Measurements from ENCODE around the gene TMPRSS11F.

Gene TMPRSS11F

DNA sequence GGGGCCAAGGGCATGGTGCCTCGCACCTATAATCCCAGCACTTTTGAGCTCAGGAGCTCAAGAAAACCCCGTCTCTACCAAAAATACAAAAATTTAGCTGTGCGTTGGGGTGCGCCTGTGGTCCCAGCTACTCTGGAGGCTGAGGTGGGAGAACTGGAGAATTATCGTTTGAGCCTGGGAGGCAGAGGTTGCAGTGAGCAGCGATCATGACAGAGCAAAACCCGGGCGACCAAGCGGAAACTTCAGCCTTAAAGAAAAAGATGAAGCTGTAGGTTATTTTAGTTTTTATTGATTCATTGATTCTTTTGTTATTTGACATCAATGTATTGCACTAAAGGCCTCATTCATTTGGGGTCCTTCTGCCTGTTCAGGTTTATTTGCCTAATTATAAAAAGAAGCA is 5.4 kb downstream of the TMPRSS11F start:
- Mint-ChIP-seq H3K27ac (no peak overlapping the region), H3K4me1 (ENCODE audit: low read depth) (no peaks in the 10 kb centered on the region), H3K27me3 (peaks cover 5% of the 10 kb centered on the region), H3K4me3 (no peak overlapping the region), H3K9me3 (ENCODE audit: low read depth) (no peaks in the 10 kb centered on the region), H3K36me3 (no peaks in the 10 kb centered on the region)

DNA sequence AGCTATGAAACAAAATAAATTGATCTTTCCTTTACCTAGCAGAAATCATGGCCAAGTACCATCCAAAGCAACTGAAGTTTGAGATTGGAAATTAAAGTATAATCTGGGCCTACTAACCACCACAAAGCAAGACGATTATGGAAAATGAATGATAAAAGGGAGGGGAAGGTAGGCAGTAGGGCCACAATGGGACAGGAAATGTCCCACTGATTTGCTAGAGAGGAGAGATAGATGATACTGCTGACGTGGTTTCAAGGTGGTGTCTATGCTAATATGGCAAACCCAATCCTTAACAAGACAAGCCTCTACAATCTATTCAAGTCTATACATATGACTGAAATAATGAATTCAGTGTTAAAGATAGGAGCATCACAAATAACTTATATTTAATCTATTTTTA is 6.1 kb downstream of the TMPRSS11F start:
- H3K27me3 Mint-ChIP-seq: peaks cover 2% of the 10 kb centered on the region
- H3K4me1 Mint-ChIP-seq (ENCODE audit: low read depth): no peaks in the 10 kb centered on the region
- H3K27ac Mint-ChIP-seq: no peak overlapping the region
- H3K4me3 Mint-ChIP-seq: no peak overlapping the region
- H3K36me3 Mint-ChIP-seq: no peaks in the 10 kb centered on the region
- H3K9me3 Mint-ChIP-seq (ENCODE audit: low read depth): no peaks in the 10 kb centered on the region

DNA sequence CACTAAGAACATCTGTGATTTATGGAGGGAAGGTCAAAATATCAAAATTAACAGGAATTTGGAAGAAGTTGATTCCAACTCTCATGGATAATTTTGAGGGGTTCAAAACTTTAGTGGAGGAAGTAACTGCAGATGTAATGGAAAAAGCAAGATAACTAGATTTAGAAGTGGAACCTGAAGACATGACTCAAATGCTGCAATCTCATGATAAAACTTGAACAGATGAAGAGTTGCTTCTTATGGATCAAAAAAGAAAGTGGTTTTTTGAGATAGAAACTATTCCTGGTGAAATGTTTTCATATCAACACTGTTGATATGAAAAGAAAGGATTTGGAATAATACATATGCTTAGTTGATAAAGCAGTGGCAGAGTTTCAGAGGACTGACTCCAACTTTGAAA is 9.7 kb downstream of the TMPRSS11F start:
- no peak overlapping the region for H3K27ac Mint-ChIP-seq
- H3K36me3 Mint-ChIP-seq: no peaks in the 10 kb centered on the region
- H3K4me1 Mint-ChIP-seq (ENCODE audit: low read depth): no peaks in the 10 kb centered on the region
- H3K27me3 Mint-ChIP-seq: no peaks in the 10 kb centered on the region
- no peak overlapping the region for H3K4me3 Mint-ChIP-seq
- peaks cover 6% of the 10 kb centered on the region for H3K9me3 Mint-ChIP-seq (ENCODE audit: low read depth)

DNA sequence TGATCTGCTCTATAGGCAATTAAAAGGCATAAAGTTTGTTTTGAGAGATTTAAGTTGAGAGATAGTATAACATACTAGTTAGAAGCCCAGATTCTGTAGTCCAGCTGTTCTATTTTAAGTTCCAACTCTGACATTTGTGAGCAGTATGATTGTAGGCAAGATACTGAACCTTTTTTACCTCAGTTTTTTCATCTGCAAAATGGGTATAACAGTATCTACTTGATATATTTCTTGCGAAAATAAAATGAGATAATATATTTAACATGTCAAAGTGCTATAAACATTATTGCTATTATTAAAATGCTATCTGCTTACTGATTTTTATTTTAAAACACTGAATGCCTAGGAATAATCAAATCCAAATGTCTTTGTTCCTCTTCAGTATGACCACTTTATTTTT is 19.2 kb downstream of the TMPRSS11F start:
- Mint-ChIP-seq H3K27me3 (peaks cover 6% of the 10 kb centered on the region), H3K4me3 (no peak overlapping the region), H3K4me1 (ENCODE audit: low read depth) (no peaks in the 10 kb centered on the region), H3K9me3 (ENCODE audit: low read depth) (peaks cover 1% of the 10 kb centered on the region), H3K27ac (no peak overlapping the region), H3K36me3 (no peaks in the 10 kb centered on the region)

DNA sequence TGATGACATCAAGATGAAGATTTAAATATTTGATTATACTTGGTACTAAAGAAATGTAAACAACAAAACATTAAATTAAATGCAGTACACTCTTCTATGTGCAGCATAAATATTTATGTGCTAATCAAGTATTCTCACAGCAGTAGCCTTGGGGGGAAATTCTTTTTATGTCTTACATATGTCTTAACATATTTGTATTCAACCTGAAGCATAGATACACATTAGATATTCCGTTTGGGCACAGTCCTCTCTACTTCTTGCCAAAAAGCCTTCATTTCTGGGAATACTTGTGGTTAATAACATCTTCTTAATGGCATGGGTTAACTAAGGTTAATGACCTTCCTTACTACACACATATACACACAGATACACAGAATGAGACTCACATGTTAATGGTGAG is 19.8 kb downstream of the TMPRSS11F start:
- Mint-ChIP-seq H3K36me3 (no peaks in the 10 kb centered on the region), H3K27ac (no peak overlapping the region), H3K4me3 (no peak overlapping the region), H3K4me1 (ENCODE audit: low read depth) (no peaks in the 10 kb centered on the region), H3K27me3 (peaks cover 6% of the 10 kb centered on the region), H3K9me3 (ENCODE audit: low read depth) (no peaks in the 10 kb centered on the region)

DNA sequence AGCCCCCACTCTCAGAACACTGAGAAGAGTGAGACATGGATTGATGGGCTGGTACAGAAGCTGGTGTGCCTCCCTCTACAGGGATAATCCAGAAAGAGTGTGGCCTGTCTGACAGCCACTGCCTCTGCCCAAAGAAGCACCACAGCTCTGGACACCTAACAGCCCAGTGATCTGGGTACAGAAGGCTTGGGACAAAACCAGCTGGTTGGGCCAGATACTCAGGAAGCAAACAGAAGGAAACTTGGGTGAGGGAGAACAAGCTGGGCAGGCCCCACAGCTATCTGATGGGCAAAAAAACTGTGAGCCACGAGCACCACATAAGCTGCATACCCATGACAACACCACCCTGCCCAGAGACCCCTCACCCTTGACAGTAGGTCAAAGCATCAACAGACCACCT is 46.9 kb downstream of the TMPRSS11F start:
- no peaks in the 10 kb centered on the region for H3K36me3 Mint-ChIP-seq
- H3K9me3 Mint-ChIP-seq (ENCODE audit: low read depth): peaks cover 12% of the 10 kb centered on the region
- no peak overlapping the region for H3K27ac Mint-ChIP-seq
- H3K4me3 Mint-ChIP-seq: no peak overlapping the region
- H3K4me1 Mint-ChIP-seq (ENCODE audit: low read depth): no peaks in the 10 kb centered on the region
- H3K27me3 Mint-ChIP-seq: peaks cover 4% of the 10 kb centered on the region

DNA sequence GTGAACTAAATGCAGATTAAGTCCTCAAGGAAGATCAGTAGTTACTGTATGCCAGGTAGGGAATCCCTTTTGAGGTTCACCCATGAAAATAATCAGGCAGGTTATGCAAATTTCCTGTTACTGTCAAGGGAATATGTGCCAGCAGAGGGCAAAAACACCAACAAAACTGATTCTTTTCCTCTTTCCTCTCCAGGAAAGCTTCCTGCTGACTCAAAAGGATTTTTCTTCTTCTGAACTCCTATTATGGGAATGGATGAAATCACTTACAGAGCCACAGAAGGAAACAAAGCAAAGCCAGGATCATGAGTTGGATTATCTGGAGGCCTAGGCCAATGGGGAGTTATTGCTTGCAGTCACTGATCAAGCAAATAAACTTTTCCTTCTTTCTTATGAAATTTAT is 49.7 kb downstream of the TMPRSS11F start:
- no peak overlapping the region for H3K27ac Mint-ChIP-seq
- no peaks in the 10 kb centered on the region for H3K9me3 Mint-ChIP-seq (ENCODE audit: low read depth)
- no peaks in the 10 kb centered on the region for H3K4me1 Mint-ChIP-seq (ENCODE audit: low read depth)
- no peaks in the 10 kb centered on the region for H3K36me3 Mint-ChIP-seq
- H3K27me3 Mint-ChIP-seq: peaks cover 4% of the 10 kb centered on the region
- H3K4me3 Mint-ChIP-seq: no peak overlapping the region

DNA sequence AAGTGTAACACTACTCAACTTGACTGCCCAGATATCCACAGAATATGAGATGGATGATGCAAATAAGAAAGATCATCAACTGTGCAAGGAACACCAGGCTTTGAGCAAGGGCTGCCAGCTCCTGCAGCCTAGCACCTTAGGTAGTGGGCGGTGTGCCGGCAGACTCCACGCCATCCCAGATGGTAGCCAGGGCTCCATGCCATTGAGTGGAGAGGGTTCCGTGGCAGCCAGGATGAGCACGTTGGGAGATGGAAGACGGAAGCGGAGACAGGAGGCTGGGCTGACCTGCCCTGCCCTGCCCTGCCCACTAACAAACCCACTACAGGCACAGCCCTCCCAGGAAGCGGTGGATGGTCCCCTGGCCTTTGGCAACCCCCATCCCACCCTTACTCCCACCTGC is 51.9 kb downstream of the TMPRSS11F start:
- Mint-ChIP-seq H3K9me3 (ENCODE audit: low read depth) (no peaks in the 10 kb centered on the region), H3K4me3 (no peak overlapping the region), H3K27ac (no peak overlapping the region), H3K27me3 (peaks cover 6% of the 10 kb centered on the region), H3K36me3 (no peaks in the 10 kb centered on the region), H3K4me1 (ENCODE audit: low read depth) (no peaks in the 10 kb centered on the region)

DNA sequence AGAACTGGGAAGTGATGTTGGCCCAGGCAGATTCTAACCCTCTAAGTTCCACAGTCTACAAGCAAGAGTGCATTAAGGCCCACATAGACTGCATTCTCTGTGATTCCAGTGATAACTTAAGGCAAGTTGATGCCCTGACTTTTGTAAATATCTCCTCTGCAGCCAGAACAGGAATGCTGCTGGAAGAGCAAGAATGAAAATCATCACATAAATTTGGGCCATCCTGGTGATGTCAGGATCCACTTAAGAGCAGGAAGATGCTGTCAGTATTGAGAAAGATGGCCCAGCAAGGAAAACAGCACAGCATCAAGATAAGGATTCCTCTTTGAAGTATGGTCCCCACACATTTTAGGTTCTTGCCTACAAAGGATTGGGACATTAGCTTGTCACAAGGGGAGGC is 52.4 kb downstream of the TMPRSS11F start:
- Mint-ChIP-seq H3K4me3 (no peak overlapping the region), H3K4me1 (ENCODE audit: low read depth) (no peaks in the 10 kb centered on the region), H3K27me3 (peaks cover 6% of the 10 kb centered on the region), H3K36me3 (no peaks in the 10 kb centered on the region), H3K9me3 (ENCODE audit: low read depth) (no peaks in the 10 kb centered on the region), H3K27ac (no peak overlapping the region)

DNA sequence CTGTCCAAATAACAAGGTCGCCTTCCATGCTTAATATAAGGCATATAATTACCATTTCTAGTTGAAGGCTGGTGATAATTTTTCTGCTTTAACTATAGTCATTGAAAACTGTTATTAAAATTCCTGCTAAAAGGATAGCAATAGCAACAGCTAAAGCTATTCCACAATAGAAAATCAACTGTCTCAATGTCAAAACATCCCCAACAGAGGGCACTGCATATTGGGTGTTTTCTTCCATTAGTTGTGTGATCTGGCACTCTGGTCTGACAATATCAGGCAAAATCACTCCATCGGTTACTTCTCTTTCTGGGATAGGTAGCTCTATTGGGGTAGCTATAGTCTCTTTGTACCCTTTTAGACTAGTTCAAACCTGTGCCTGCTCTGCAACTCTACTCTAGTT is 53.5 kb downstream of the TMPRSS11F start:
- Mint-ChIP-seq H3K27me3 (peaks cover 6% of the 10 kb centered on the region), H3K4me1 (ENCODE audit: low read depth) (no peaks in the 10 kb centered on the region), H3K27ac (no peak overlapping the region), H3K9me3 (ENCODE audit: low read depth) (no peaks in the 10 kb centered on the region), H3K4me3 (no peak overlapping the region), H3K36me3 (no peaks in the 10 kb centered on the region)

DNA sequence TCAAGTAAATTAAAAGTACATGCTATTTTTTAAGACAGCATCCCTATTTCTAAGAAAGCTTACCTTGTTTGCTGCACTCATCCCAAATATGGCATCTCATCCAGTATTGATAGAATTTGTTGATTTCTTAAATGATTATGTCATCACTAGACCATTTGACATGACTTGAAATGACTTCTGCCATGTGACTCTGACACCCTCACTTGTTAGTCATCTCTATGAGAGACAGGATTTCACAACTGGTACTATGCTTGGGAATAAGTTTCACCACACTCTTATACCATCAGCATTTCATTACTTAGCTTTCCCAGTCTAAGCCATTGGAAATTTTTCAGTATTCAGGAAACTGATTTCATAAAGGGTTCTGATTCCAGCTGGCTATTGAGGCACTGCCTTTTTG is 55.3 kb downstream of the TMPRSS11F start:
- no peaks in the 10 kb centered on the region for H3K36me3 Mint-ChIP-seq
- H3K27ac Mint-ChIP-seq: no peak overlapping the region
- H3K4me3 Mint-ChIP-seq: no peak overlapping the region
- no peaks in the 10 kb centered on the region for H3K4me1 Mint-ChIP-seq (ENCODE audit: low read depth)
- peaks cover 6% of the 10 kb centered on the region for H3K27me3 Mint-ChIP-seq
- H3K9me3 Mint-ChIP-seq (ENCODE audit: low read depth): no peaks in the 10 kb centered on the region

DNA sequence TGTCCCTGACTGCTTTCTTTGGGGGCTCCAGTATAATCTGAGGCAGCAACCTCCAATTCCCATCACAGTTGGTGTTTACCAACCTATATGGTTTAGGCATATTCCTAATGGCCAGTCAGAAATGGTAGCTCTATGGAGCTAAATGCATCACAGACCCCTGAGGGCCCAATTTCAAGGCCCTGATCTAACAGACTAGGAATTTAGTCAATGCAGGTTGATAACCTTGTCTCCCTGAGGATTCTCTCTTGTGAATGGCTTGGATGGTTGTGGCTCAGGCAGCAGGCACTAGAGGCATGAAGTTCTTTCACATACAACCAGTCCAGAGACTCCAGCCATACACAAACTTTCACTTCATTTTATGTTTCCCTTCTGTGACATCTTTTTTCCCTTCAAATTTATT is 59.4 kb downstream of the TMPRSS11F start:
- Mint-ChIP-seq H3K27ac (no peak overlapping the region), H3K27me3 (peaks cover 4% of the 10 kb centered on the region), H3K4me3 (no peak overlapping the region), H3K4me1 (ENCODE audit: low read depth) (no peaks in the 10 kb centered on the region), H3K36me3 (no peaks in the 10 kb centered on the region), H3K9me3 (ENCODE audit: low read depth) (no peaks in the 10 kb centered on the region)

DNA sequence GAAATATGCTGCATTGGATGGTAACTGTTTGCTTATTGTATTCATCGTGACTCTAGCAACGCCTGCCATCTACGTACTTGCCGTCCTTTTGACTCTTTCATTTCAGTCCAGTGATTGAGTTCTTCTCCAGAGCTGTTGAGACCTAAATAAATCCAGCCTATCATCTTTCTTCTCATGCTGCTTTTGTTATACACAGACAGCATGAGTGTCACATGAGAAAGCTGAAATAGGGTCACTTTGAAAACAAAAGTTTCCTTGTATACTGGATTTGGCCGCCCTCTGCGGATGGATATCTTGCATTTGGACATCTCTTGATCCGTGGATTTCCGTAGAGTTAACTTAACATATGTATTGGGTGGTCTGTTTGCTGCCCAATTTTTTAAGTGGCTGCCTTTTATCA is 67.2 kb downstream of the TMPRSS11F start:
- no peak overlapping the region for H3K4me3 Mint-ChIP-seq
- peaks cover 3% of the 10 kb centered on the region for H3K9me3 Mint-ChIP-seq (ENCODE audit: low read depth)
- peaks cover 6% of the 10 kb centered on the region for H3K27me3 Mint-ChIP-seq
- no peak overlapping the region for H3K27ac Mint-ChIP-seq
- no peaks in the 10 kb centered on the region for H3K4me1 Mint-ChIP-seq (ENCODE audit: low read depth)
- no peaks in the 10 kb centered on the region for H3K36me3 Mint-ChIP-seq

DNA sequence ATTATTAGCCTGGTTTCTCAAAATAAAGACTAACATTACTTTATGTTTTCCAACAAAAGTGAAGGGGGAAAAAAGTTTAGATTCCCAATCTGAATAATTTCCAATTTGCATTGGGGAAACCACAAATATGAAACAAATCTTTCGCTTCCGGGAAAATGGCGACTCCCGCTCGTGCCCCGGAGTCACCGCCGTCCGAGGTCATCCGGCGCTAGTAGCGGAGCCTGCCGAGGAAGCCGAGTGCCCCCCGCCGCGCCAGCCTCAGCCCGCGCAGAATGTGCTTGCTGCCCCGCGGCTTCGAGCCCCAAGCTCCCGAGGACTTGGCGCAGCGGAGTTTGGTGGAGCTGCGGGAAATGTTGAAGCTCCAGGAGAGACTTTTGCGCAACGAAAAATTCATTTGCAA is 91.4 kb downstream of the TMPRSS11F start:
- no peaks in the 10 kb centered on the region for H3K27me3 Mint-ChIP-seq
- H3K27ac Mint-ChIP-seq: no peak overlapping the region
- no peaks in the 10 kb centered on the region for H3K9me3 Mint-ChIP-seq (ENCODE audit: low read depth)
- H3K4me1 Mint-ChIP-seq (ENCODE audit: low read depth): no peaks in the 10 kb centered on the region
- no peak overlapping the region for H3K4me3 Mint-ChIP-seq
- no peaks in the 10 kb centered on the region for H3K36me3 Mint-ChIP-seq

DNA sequence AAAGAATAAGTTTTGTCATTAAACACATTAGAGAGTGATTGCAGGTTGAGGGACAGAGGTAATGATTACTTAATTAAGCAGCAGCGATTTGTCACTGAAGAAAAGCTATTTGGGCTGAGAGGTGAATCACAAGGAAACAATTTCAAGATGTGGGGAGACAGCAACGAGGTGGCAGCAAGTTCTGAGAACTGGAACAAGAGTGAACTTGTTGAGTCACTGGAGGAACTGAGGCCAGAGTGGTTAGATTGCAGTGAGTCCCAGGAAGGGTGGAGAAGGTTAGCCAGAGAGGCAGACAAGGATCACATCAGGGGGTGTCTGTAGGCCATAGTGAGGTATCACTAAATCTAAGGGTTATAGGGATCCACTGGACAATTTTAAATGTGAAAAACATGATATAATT is 108.5 kb downstream of the TMPRSS11F start:
- H3K9me3 Mint-ChIP-seq (ENCODE audit: low read depth): no peaks in the 10 kb centered on the region
- H3K4me3 Mint-ChIP-seq: no peak overlapping the region
- no peaks in the 10 kb centered on the region for H3K36me3 Mint-ChIP-seq
- no peak overlapping the region for H3K27ac Mint-ChIP-seq
- peaks cover 2% of the 10 kb centered on the region for H3K27me3 Mint-ChIP-seq
- H3K4me1 Mint-ChIP-seq (ENCODE audit: low read depth): no peaks in the 10 kb centered on the region

DNA sequence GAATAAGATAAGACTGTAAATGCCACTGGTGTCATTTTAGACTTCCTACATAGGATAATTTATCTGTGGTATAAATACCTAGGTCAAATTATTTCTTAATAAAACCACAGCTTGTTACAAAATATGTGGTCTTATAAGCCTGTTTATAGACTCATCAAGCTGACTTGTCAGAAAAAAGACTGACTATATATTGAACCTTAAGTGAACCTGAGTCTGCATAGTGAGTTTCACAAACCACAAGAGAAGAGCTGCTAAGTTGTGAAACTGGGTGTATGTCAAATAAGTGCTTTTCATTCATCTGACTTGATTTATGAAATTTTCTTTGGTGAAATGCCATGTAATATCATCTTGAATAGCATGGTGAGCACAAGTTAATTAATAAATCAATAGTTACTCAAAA is 118.0 kb downstream of the TMPRSS11F start:
- H3K36me3 Mint-ChIP-seq: no peaks in the 10 kb centered on the region
- no peaks in the 10 kb centered on the region for H3K9me3 Mint-ChIP-seq (ENCODE audit: low read depth)
- H3K27me3 Mint-ChIP-seq: peaks cover 7% of the 10 kb centered on the region
- H3K4me3 Mint-ChIP-seq: no peak overlapping the region
- H3K4me1 Mint-ChIP-seq (ENCODE audit: low read depth): no peaks in the 10 kb centered on the region
- H3K27ac Mint-ChIP-seq: no peak overlapping the region

Measured in activated naive CD8-positive, alpha-beta T cell (primary cell).